Adrenal gland (tissue), 5 donors: ENCODE data around the gene TOR1B.

ENCODE experiments used
- POLR2A ChIP-seq, 2 donors: fragments of 450-650 bp; IDR thresholded peaks; one replicate each; pipeline ENCODE4 v1.6.1; 2017; ENCODE audit warnings: antibody characterized with exemption in 2 of 2, mild to moderate bottlenecking in 2 of 2, moderate library complexity in 1 of 2
- TF ChIP-seq, protein P1 (sequence below), 6 experiments: fragments of 450-650 bp in 4 of 6; fragments of 200-600 bp in 2 of 6; sonication (generic) in 1 of 6; IDR thresholded peaks; 1 replicate in 5 of 6; 2 replicates in 1 of 6; pipeline versions ENCODE4 v1.5.1 to v1.8.0; 2016 to 2021; ENCODE audit warnings: antibody characterized with exemption in 6 of 6, mild to moderate bottlenecking in 2 of 6, moderate library complexity in 1 of 6
- donor health status: DM: no; HTN: no; CAD: no.

DNA sequence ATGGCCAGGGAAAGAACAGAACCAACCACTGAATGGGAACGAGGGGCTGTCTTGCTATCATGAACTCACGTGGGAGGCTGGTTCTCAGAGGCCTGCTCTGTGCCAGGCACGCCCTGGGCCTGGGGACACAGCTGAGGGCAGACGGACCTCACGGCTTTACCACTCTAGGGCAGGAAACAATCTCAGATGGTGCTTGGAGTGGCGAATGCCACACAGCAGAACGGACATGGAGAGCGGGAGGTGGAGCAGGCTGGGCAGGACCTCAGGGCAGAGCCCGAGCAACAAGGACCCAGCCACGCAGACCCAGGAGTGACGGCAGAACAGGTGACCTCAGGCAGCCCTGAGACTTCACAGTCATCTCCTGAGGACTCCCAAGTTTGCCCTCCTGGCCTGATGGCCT, 12.3 kb downstream of the TOR1B start:
- TF ChIP-seq, protein P1, sequence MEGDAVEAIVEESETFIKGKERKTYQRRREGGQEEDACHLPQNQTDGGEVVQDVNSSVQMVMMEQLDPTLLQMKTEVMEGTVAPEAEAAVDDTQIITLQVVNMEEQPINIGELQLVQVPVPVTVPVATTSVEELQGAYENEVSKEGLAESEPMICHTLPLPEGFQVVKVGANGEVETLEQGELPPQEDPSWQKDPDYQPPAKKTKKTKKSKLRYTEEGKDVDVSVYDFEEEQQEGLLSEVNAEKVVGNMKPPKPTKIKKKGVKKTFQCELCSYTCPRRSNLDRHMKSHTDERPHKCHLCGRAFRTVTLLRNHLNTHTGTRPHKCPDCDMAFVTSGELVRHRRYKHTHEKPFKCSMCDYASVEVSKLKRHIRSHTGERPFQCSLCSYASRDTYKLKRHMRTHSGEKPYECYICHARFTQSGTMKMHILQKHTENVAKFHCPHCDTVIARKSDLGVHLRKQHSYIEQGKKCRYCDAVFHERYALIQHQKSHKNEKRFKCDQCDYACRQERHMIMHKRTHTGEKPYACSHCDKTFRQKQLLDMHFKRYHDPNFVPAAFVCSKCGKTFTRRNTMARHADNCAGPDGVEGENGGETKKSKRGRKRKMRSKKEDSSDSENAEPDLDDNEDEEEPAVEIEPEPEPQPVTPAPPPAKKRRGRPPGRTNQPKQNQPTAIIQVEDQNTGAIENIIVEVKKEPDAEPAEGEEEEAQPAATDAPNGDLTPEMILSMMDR (IDR thresholded peaks at IDR 0.05) = no peak
- TF ChIP-seq POLR2A (IDR thresholded peaks at IDR 0.05) = no peak
